Caco-2 (cell line): ENCODE results near the gene TEX19. TPM values are rescaled to one million over a fixed set of nuclear protein-coding genes. Genes with fewer than 3 reads are reported as not detected.

Experiments
- BruUV-seq: library from RNA; stranded (reverse); fragments of 400-500 nt; replicated peaks from 2 replicates; lab custom pipeline; 2021; lab: Mats Ljungman, UMichigan
- CTCF ChIA-PET: fragments of 300-600 bp; sonication (Branson Sonifier 250); formaldehyde crosslinking; loops from one replicate; lab custom pipeline; 2022; ENCODE audit warnings: antibody characterized with exemption; lab: Charles Lee
- POLR2A ChIA-PET: fragments of 300-600 bp; sonication (Branson Sonifier 250); formaldehyde crosslinking; loops from one replicate; lab custom pipeline; 2022; ENCODE audit warnings: antibody characterized with exemption; lab: Charles Lee
- DNase-seq, 2 experiments: peaks; one replicate each; pipeline versions ENCODE4 v3.0.0 to v3.0.0-alpha.2; 2020 to 2022
- H3K27me3 ChIP-seq: replicated peaks from 2 replicates; pipeline ENCODE4 v1.6.0; 2011; ENCODE audit warnings: low read length; ENCODE audit not compliant: control insufficient read depth, insufficient read depth
- H3K36me3 ChIP-seq: 2 replicates; pipeline ENCODE4 v1.5.1; 2011; ENCODE audit warnings: low read length; ENCODE audit not compliant: control insufficient read depth, insufficient read depth
- H3K4me1 ChIP-seq: fragments of 250-450 bp; sonication (Bioruptor Pico); 2 replicates; pipeline ENCODE4 v1.5.1; 2020; ENCODE audit warnings: mild to moderate bottlenecking
- H3K4me3 ChIP-seq: 2 replicates; pipeline ENCODE4 v1.5.1; 2011; ENCODE audit warnings: low read depth, mild to moderate bottlenecking, control low read depth, low read length
- H3K9me3 ChIP-seq: fragments of 250-450 bp; sonication (Bioruptor Pico); 2 replicates; pipeline ENCODE4 v1.5.1; 2020; ENCODE audit warnings: mild to moderate bottlenecking, moderate library complexity
- H3K27ac Mint-ChIP-seq: one replicate; pipeline ENCODE4 v1.8.0; 2022; ENCODE audit warnings: mixed read lengths; ENCODE audit not compliant: unreplicated experiment
- H3K27me3 Mint-ChIP-seq: one replicate; pipeline ENCODE4 v1.8.0; 2022; ENCODE audit warnings: mixed read lengths; ENCODE audit not compliant: insufficient read depth, unreplicated experiment
- H3K36me3 Mint-ChIP-seq: one replicate; pipeline ENCODE4 v1.8.0; 2022; ENCODE audit warnings: mild to moderate bottlenecking, mixed read lengths; ENCODE audit not compliant: insufficient read depth, unreplicated experiment
- H3K4me1 Mint-ChIP-seq: one replicate; pipeline ENCODE4 v1.8.0; 2022; ENCODE audit warnings: low read depth, mixed read lengths; ENCODE audit not compliant: unreplicated experiment
- H3K4me3 Mint-ChIP-seq: one replicate; pipeline ENCODE4 v1.8.0; 2022; ENCODE audit warnings: mild to moderate bottlenecking, moderate library complexity, mixed read lengths; ENCODE audit not compliant: unreplicated experiment
- H3K9me3 Mint-ChIP-seq: one replicate; pipeline ENCODE4 v1.8.0; 2022; ENCODE audit warnings: mixed read lengths; ENCODE audit not compliant: unreplicated experiment
- CTCF ChIP-seq, 2 experiments: fragments of 200-600 bp in 1 of 2; IDR thresholded peaks; 1 replicate in 1 of 2; 2 replicates in 1 of 2; pipeline versions ENCODE4 v1.5.1 to v1.8.0; 2011 to 2022; ENCODE audit warnings: antibody characterized with exemption in 1 of 2, control low read depth in 1 of 2, inconsistent platforms in 1 of 2, low read depth in 1 of 2, low read length in 1 of 2, mild to moderate bottlenecking in 1 of 2, moderate library complexity in 1 of 2; ENCODE audit not compliant: insufficient read depth in 1 of 2, severe bottlenecking in 1 of 2, unreplicated experiment in 1 of 2
- intact Hi-C: fragments of 100-400 bp; cut with micrococcal nuclease; formaldehyde crosslinking; loops from one replicate; pipeline ENCODE4 v1.10.0; 2022; ENCODE audit not compliant: unreplicated experiment
- total RNA-seq: library from RNA; stranded (reverse); gene quantifications from 2 replicates; pipeline ENCODE4 v1.2.3, GENCODE V29; 2022

The TEX19 gene
- total RNA-seq, 1 experiment from 2014 or later: 4.2 TPM

- peaks cover 16% of the 10 kb centered on the region for H3K4me1 Mint-ChIP-seq
- Histone ChIP-seq H3K4me1 (peaks cover 27% of the 10 kb centered on the region), H3K27me3 (no peaks in the 10 kb centered on the region), H3K4me3 (peak overlapping the region; percentile 18), H3K36me3 (no peaks in the 10 kb centered on the region), H3K9me3 (no peaks in the 10 kb centered on the region)
- no peaks in the 10 kb centered on the region for H3K9me3 Mint-ChIP-seq
- H3K27me3 Mint-ChIP-seq: no peaks in the 10 kb centered on the region
- ChIA-PET POLR2A (interaction anchor here (0.9 to 1.2 kb wide), 2 partner anchors 76 to 151 kb away, joined by 3 read pairs; partner anchors contain the start of gene FOXK2), CTCF (interaction anchor here (1.2 kb wide), 1 partner anchor 12 kb away, joined by 3 read pairs; no protein-coding TSS in a partner anchor)
- H3K36me3 Mint-ChIP-seq: peaks cover 8% of the 10 kb centered on the region
- no peak for TF ChIP-seq CTCF (IDR thresholded peaks at IDR 0.05; ENCODE audit: insufficient read depth in 1 of 2, low read depth in 1 of 2, low read length in 1 of 2, severe bottlenecking in 1 of 2, unreplicated experiment in 1 of 2)
- peak; percentile 93 to 96 for DNase-seq
- H3K27ac Mint-ChIP-seq: peak overlapping the region; percentile 82
- BruUV-seq: no TSS peak
- intact Hi-C loops: no loop called here
- H3K4me3 Mint-ChIP-seq: peak overlapping the region; percentile 76
These were observed 8.9 kb downstream of the TEX19 start for GRCh38 chr17:82367724-82368524.

- POLR2A ChIA-PET: no interaction called here
These were observed 10.2 kb downstream of the TEX19 start for GRCh38 chr17:82369211-82369610.

More at GRCh38 chr17:82369211-82369610, 10.2 kb downstream of the TEX19 start:
- TF ChIP-seq CTCF (IDR thresholded peaks at IDR 0.05; ENCODE audit: insufficient read depth in 1 of 2, low read depth in 1 of 2, low read length in 1 of 2, severe bottlenecking in 1 of 2, unreplicated experiment in 1 of 2): no peak
- no peak for DNase-seq
- Mint-ChIP-seq H3K9me3 (no peaks in the 10 kb centered on the region), H3K36me3 (peaks cover 8% of the 10 kb centered on the region), H3K4me1 (peaks cover 16% of the 10 kb centered on the region), H3K4me3 (no peak overlapping the region), H3K27ac (no peak overlapping the region), H3K27me3 (no peaks in the 10 kb centered on the region)
- BruUV-seq: no TSS peak
- CTCF ChIA-PET: interaction anchor here (0.5 kb wide), 1 partner anchor 46 kb away, joined by 6 read pairs; no protein-coding TSS in a partner anchor
- intact Hi-C loops: no loop called here
- no peak overlapping the region for H3K4me3 ChIP-seq
- H3K4me1 ChIP-seq: peaks cover 27% of the 10 kb centered on the region
- no peaks in the 10 kb centered on the region for H3K9me3 ChIP-seq
- H3K36me3 ChIP-seq: no peaks in the 10 kb centered on the region
- no peaks in the 10 kb centered on the region for H3K27me3 ChIP-seq
